ENCODE data around the gene PLSCR2. TPM values are rescaled to one million over a fixed set of nuclear protein-coding genes. Genes with fewer than 3 reads are reported as not detected.

PLSCR2 gene
- total and polyA plus RNA-seq, 9 of the 15 experiments (the other 6 are each of a cell fraction or from before 2014, with no cell fraction given), result 0.07 to 0.49 (median 0.25) TPM; not detected in 4

DNA sequence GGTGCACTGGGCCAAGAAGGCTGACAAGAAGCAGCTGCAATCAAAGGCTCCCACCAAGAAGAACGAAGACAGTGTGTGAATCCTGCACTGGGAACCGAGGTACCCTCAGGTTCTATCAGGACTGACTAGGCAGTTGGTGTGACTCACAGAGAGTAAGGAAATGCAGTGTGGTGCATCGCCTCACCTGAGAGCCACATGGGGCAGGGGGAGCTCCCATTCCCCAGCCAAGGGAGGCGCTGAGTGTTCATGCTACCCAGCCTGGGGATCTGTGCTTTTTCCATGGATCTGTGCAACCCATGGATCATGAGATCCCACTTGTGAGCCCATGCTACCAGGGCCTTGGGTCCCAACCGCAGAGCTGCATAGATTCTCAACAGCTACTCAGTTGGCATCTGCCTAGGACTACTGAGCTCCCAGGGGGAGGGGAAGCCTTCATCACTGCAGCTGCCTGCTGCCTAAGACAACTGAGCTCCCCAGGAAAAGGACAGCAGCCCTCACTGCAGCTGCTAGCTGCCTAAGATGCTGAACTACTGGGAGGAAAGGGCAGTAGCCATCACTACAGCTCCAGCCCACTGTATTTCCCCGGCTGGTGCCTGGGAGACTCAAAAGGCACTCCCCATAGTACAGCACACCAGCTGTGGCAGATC is 6.9 kb upstream of the PLSCR2 start:
- WGBS (ENCODE audit: insufficient coverage, low coverage, missing lambda C conversion rate), result 32% methylated on average over 6 of the region's 6 CpGs
- Histone ChIP-seq H3K79me2 (ENCODE audit: control insufficient read depth, insufficient read depth, low read length) (no peaks in the 10 kb centered on the region), H3K4me1 (replicated peaks in 1 of 2; ENCODE audit: control insufficient read depth in 2 of 2, insufficient read depth in 2 of 2, low read length in 2 of 2) (no peaks in the 10 kb centered on the region; a peak in 1 of 5 replicates), H2AFZ (ENCODE audit: low read depth, low read length) (no peak overlapping the region), H3K9me3 (replicated peaks; ENCODE audit: control insufficient read depth, insufficient read depth, low read depth, low read length) (no peaks in the 10 kb centered on the region), H3K4me2 (ENCODE audit: insufficient read depth, low read length) (no peak overlapping the region), H3K9ac (ENCODE audit: insufficient read depth in 1 of 2, low read depth in 2 of 2, low read length in 2 of 2) (no peak overlapping the region), H3K36me3 (ENCODE audit: control insufficient read depth, insufficient read depth, low read length) (no peaks in the 10 kb centered on the region), H3K9me1 (ENCODE audit: control insufficient read depth, insufficient read depth, low read length) (no peaks in the 10 kb centered on the region), H3K27ac (ENCODE audit: extremely low read depth, low read depth, low read length) (no peak overlapping the region), H4K20me1 (replicated peaks; ENCODE audit: control insufficient read depth, insufficient read depth, low read length) (no peaks in the 10 kb centered on the region), H3K27me3 (ENCODE audit: control insufficient read depth in 2 of 2, insufficient read depth in 2 of 2, low read length in 2 of 2) (no peaks in the 10 kb centered on the region), H3K4me3 (no peak overlapping the region)
- TF ChIP-seq MCM2 (IDR thresholded peaks at IDR 0.05; ENCODE audit: low read depth) (no peak), TBP (optimal IDR thresholded peaks at IDR 0.05; ENCODE audit: low read depth, low read length) (no peak), NFATC3 (IDR thresholded peaks at IDR 0.05) (no peak), NUFIP1 (IDR thresholded peaks at IDR 0.05; ENCODE audit: partially characterized antibody) (no peak), ZC3H8 (IDR thresholded peaks at IDR 0.05) (no peak)
- TF ChIP-seq, protein P1, sequence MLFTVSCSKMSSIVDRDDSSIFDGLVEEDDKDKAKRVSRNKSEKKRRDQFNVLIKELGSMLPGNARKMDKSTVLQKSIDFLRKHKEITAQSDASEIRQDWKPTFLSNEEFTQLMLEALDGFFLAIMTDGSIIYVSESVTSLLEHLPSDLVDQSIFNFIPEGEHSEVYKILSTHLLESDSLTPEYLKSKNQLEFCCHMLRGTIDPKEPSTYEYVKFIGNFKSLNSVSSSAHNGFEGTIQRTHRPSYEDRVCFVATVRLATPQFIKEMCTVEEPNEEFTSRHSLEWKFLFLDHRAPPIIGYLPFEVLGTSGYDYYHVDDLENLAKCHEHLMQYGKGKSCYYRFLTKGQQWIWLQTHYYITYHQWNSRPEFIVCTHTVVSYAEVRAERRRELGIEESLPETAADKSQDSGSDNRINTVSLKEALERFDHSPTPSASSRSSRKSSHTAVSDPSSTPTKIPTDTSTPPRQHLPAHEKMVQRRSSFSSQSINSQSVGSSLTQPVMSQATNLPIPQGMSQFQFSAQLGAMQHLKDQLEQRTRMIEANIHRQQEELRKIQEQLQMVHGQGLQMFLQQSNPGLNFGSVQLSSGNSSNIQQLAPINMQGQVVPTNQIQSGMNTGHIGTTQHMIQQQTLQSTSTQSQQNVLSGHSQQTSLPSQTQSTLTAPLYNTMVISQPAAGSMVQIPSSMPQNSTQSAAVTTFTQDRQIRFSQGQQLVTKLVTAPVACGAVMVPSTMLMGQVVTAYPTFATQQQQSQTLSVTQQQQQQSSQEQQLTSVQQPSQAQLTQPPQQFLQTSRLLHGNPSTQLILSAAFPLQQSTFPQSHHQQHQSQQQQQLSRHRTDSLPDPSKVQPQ (CRISPR knock-in tag; IDR thresholded peaks at IDR 0.05; ENCODE audit: borderline replicate concordance), result no peak
- TF ChIP-seq, protein P2, sequence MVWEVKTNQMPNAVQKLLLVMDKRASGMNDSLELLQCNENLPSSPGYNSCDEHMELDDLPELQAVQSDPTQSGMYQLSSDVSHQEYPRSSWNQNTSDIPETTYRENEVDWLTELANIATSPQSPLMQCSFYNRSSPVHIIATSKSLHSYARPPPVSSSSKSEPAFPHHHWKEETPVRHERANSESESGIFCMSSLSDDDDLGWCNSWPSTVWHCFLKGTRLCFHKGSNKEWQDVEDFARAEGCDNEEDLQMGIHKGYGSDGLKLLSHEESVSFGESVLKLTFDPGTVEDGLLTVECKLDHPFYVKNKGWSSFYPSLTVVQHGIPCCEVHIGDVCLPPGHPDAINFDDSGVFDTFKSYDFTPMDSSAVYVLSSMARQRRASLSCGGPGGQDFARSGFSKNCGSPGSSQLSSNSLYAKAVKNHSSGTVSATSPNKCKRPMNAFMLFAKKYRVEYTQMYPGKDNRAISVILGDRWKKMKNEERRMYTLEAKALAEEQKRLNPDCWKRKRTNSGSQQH (CRISPR knock-in tag; IDR thresholded peaks at IDR 0.05), result no peak
- intact Hi-C loops (cut with micrococcal nuclease), result no loop called here
- FAIRE-seq, result no peak
- ChIA-PET POLR2A (interaction anchor here (0.6 kb wide), 1 partner anchor 406 kb away, joined by 3 read pairs; no protein-coding TSS in a partner anchor), CTCF (ENCODE audit: low intra/inter-chr PET ratio) (no interaction called here)
- in situ Hi-C loops (cut with MboI), result no loop called here
- no peak for DNase-seq (ENCODE audit: extremely low read depth in 1 of 4, low spot score in 3 of 4)
- peak; percentile 51 for ATAC-seq
- no TSS peak for BruUV-seq (replicated peaks)
